Measurements from ENCODE around the gene STAC3.

GRCh38 chr12:57230381-57231155 is 20.4 kb downstream of the STAC3 start:
- no peak for TF ChIP-seq CTCF (IDR thresholded peaks at IDR 0.05)
- no peak for TF ChIP-seq POLR2A (IDR thresholded peaks at IDR 0.05)

Measured in body of pancreas (tissue), 4 donors.